Retina (tissue), 1 donor: ENCODE measurements around the gene CCDC112.
"Not testable (repeated sequence)": the region's sequence is repeated elsewhere in the genome, so short reads cannot be mapped to it uniquely, and the experiment has no call there.

ENCODE experiments used
- DNase-seq: peaks from one replicate; pipeline ENCODE4 v3.0.0-alpha.2; 2016

The CCDC112 gene

DNA sequence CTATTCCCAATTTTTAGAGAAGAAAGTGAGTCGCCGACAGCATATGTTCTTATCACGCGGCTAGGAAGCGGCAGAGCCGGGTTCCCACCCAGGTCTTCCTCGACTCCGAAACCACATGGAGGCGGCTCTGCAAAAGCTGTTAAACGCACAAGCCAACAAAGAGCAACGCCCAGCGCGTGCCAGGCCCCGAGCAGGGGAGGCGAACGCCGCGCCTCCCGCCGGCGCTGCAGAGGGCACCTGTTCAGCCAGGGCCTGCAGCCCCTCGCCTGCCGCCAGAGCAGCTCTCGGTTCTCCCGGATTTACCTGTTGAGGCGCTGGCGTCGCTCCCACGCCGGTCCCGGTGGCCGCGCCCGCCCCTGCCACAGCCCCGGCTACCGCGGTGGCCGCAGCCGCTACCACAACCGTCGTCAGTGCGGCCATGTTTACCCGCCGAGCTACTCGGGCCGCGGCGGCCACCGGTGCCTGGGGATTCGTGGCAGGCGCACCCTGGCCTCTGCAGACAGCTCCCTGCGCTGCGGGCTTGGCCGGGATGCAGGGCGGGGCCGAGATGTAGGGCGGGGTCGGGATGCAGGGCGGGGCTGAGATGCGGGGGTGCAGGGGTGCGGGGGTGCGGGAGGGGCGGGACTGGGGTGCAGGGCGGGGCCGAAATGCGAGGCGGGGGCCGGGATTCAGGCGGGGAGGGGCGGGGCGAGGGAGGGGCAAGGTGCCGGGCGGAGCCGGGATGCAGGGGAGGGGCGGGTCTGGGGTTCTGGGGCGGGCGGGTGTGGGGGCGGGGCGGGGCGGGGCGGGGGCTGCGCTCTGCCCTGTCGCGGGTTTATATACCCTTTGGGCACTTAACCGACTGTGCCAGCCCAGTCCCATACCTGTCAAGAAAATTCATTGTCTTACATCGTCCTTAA, at the start of gene CCDC112:
TSS of gene CCDC112 (minus strand) at position 531 of the 899 bp plus-strand sequence. CDS start at position 420, 111 bp downstream.
- peak; percentile 93 for DNase-seq

GRCh38 chr5:115345344-115345743, 48.9 kb upstream of the CCDC112 start:
- no peak for DNase-seq

GRCh38 chr5:115343855-115344254, 47.4 kb upstream of the CCDC112 start:
- DNase-seq: no peak

GRCh38 chr5:115342590-115343377, 46.3 kb upstream of the CCDC112 start:
- DNase-seq: no peak

- no peak for DNase-seq
Measured at GRCh38 chr5:115341745-115342144, 45.3 kb upstream of the CCDC112 start.

- DNase-seq: no peak
Measured at GRCh38 chr5:115338851-115339250, 42.4 kb upstream of the CCDC112 start.

DNA sequence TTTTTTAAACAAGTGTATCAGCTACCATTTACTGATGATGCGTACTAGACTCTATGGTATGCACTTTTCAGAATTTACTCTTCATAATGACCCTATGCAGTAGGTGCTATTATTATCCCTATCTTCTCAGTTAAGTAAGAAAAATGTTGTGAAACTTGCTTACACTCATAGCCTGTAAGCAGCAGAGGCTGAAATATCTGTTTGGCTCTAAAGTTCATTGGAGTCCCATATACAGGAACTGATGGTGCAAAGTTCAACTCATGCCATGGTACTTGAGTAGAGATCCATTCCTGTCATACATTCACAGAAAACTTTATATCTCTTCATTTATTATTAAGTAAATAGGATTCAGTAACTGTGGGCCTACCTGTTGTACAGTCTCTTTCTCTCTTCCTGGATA, 41.4 kb upstream of the CCDC112 start:
- no peak for DNase-seq

- no peak for DNase-seq
Measured at GRCh38 chr5:115336964-115337363, 40.5 kb upstream of the CCDC112 start.

- DNase-seq: no peak
Measured at GRCh38 chr5:115336201-115336720, 39.8 kb upstream of the CCDC112 start.

DNA sequence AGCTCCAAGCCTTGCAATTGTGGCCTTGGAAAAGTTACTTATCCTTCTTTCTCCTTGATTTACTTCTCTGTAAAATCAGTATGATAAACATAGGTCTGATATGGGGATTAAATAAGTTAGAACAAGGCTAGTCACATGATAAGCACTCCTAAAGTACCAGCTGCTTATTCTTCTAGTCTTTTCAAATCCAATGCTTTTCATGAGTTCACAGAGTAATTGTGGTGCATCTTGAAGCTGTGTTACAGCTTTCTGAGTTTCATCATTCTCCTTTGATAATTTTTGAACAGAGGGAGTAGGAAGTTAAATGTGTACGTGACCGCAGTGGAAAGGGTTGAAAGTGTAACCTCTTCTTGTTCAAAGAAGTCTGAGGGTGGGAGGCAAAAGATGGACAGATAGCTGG, 38.8 kb upstream of the CCDC112 start:
- no peak for DNase-seq

DNA sequence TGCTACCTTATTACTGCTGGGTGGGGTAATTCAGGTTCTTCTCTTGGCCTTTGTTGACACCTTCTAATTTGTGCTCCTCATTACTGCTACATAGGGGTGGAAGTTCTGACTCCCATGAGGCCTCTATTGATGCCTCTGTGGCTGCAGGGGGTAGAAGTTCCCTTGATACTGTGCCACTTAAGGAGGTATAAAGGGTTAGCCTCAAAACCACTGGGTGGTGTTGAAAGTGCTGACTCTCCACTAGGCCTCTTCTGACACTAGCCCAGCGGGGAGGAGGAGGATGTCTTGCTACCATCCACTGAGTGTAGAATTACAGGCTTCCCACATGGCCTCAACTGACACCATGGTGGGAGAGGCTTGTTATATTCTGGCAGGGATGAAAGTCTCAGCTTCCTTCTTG, 36.7 kb upstream of the CCDC112 start:
- DNase-seq: no peak

- no peak for DNase-seq
Measured at GRCh38 chr5:115330830-115331229, 34.4 kb upstream of the CCDC112 start.

DNA sequence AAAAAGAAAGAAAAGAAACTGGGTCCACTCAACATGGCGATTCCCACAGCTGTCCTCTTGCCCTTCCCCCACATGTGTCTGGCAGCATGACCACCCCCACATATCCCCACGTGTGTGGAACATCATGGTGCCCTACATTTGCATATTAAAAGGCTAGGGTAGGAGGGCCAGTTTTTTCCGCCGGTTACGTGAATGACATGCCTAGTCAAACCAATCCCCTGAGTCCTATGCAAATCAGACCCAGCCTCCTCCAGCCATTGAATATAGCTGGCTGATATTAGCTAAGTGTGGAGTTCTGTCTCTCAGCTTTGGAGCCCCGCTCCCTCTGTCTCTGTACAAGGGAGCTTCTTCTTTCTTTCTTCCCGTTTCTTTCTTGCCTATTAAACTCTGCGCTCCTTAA, 33.0 kb upstream of the CCDC112 start:
- no peak for DNase-seq

DNA sequence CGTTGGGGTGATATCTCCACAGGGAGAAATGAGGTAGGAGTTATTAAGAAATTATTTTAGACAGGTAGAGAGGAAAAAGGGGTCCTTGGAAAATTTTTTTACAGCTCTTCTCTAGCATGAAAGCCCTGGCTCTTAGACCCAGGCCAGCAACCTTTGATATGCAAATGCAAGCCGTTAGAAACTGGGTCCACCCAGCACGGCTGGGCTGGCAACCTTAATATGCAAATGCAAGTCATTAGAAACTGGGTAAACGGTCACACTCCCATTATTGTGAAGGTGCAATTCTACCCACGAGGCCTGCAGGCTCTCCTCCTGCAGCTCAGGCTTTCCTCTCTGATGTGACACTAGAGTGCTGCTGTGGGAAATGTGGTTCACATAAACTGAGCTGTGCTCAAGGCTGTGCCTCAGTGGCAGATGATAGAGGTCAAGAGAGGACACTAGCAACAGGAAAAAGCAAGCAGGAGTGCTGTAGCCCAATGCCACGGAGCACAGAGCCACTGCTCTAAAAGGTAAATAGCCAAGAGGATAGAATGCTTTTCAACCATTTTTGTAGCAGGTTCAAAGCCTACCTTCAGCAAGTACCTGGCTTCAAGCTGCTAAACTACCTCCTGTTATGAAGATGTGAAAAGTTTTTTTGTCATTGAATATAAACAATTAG, 32.3 kb upstream of the CCDC112 start:
- not testable (repeated sequence) for DNase-seq

GRCh38 chr5:115325296-115325959, 29.0 kb upstream of the CCDC112 start:
- DNase-seq: no peak

DNA sequence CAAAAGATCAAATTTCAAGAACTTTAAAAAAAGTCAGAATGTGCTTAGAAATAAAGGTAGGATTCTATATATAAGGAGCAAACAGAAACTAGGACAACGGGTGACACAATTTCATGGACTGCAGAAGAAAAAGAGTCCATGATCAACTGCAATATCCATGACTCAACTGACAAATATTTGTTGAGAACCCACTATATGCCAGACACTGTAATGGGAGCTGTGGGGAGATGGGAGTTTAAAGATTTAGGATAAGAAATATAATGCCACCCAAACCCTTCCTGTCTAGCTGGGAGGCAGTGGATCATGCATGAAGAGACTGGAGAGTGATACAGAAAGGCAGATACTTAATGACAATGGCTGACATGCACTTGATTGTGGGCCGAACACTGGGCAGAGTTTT, 27.6 kb upstream of the CCDC112 start:
- DNase-seq: no peak

DNA sequence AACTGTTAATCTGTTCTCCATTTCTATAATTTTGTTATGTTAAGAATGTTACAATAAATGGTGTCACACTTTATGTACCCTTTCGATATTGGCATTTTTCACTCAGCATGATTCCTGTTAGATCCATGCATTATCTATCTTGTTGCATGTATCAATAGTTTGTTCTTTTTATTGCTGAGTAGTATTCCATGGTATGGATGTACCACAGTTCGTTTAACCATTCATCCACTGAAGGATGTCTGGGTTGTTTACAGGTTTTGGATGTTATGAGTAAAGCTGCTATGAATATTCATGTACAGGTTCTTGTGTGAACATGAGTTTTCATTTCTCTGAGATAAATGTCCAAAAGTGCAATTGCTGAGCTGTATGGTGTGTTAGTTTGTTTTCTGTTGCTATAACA, 26.3 kb upstream of the CCDC112 start:
- DNase-seq: no peak

DNA sequence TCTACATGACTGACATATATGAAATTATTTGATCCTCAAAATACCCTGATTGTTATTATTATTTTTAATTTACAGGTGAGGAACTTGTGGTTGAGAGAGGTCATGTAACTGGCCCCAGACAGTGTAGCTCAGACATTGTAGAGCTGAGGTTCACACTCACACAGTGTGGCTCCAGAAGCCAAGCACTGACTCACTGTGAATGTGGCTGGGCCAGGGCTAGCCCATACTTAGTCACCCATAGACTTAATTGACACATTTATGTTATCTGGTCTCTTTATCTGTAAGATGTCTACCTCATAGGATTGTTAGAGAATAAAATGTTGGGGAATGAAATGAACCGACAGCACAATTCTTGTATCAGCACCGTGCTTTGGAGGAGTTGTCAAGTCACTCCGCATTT, 24.9 kb upstream of the CCDC112 start:
- no peak for DNase-seq

GRCh38 chr5:115320515-115320914, 24.1 kb upstream of the CCDC112 start:
- no peak for DNase-seq

DNA sequence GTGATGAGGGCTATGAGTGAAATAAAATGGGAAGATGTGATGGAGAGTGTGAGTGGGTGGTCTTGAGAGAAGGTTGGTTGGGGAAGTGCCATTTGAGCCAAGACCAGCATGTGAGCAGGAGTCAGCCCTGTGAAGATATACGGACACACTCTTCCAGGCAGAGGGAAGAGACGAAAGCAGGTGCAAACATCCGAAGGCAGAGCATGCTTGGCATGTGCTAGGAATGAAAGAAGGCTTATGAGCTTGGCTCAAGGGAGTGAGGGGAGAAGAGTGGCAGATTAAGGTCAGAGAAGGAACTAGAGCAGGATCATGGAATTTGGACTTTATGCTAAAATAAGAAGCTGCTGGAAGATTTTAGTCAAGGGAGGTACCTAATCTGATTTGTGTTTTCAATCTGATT, 23.6 kb upstream of the CCDC112 start:
- no peak for DNase-seq

GRCh38 chr5:115319007-115319406, 22.6 kb upstream of the CCDC112 start:
- no peak for DNase-seq

DNA sequence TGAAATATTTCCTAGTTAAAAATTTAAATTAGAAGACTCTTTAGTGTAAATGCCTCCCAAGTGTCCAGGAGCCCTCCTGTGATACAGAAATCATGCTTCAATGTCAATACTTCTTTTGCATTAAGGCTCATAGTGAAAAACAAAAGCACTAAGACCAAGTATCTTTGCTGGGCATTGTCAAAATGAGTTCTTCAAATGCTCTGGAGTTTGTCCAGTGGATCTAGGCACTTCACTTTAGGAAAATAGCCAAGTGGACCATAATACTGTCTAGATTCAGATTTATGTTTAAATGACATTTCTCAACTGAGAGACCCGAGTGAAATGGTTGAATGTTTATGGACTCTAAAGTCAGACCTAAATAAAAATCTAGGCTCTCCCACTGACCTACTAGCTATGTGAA, 21.3 kb upstream of the CCDC112 start:
- DNase-seq: no peak

DNA sequence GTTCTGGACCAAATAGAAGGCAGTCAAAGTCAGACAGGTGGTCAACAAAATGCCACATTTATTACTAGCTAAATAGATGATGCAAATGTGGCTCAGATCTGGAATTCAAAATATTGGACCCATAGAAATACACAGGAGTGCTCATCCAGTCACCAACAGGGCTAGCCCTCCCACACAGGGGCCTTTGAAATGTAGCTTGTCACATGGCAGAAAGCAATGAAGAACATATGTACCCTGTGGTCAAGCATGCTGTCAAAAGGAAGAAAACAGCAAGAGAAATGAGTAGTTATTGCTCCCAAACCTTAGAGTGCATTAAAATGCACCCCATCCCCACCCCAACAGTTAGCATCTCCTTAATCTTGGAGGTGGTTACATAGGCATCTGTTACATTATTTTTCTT, 20.9 kb upstream of the CCDC112 start:
- no peak for DNase-seq
